Astrocyte (in vitro differentiated cells and primary cell): ENCODE data around the gene CEACAM6.

Source experiments
- EZH2 ChIP-seq: IDR thresholded peaks from 2 replicates; pipeline ENCODE4 v1.6.1; 2012; ENCODE audit warnings: mild to moderate bottlenecking, low read length, inconsistent platforms; ENCODE audit not compliant: insufficient read depth
- TF ChIP-seq, protein P1 (sequence below): IDR thresholded peaks from 2 replicates; pipeline ENCODE4 v1.5.1; 2011; ENCODE audit warnings: low read depth, mild to moderate bottlenecking, inconsistent platforms, low read length, moderate library complexity; ENCODE audit not compliant: insufficient read depth

DNA sequence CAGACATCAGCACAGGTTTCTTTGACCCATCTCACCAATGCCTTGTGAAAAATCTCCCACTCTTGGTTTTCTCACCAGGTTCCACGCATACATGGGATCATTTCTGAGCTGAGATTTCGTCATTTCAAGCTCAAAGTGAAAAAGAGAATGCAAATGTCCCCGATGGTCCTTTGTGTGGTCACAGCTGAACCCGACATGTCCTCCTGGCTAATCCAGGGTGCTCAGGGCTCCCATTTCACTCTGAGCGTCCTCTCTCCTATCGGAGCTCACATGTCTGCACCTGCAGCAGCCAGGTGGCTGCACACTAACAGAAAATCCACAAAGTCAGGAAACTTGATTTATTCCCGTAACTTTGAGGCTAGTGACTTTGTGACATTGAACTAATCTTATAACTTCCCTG, 31.7 kb downstream of the CEACAM6 start:
- no peak for TF ChIP-seq EZH2
- TF ChIP-seq, protein P1, sequence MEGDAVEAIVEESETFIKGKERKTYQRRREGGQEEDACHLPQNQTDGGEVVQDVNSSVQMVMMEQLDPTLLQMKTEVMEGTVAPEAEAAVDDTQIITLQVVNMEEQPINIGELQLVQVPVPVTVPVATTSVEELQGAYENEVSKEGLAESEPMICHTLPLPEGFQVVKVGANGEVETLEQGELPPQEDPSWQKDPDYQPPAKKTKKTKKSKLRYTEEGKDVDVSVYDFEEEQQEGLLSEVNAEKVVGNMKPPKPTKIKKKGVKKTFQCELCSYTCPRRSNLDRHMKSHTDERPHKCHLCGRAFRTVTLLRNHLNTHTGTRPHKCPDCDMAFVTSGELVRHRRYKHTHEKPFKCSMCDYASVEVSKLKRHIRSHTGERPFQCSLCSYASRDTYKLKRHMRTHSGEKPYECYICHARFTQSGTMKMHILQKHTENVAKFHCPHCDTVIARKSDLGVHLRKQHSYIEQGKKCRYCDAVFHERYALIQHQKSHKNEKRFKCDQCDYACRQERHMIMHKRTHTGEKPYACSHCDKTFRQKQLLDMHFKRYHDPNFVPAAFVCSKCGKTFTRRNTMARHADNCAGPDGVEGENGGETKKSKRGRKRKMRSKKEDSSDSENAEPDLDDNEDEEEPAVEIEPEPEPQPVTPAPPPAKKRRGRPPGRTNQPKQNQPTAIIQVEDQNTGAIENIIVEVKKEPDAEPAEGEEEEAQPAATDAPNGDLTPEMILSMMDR, result no peak
